Type B pancreatic cell (in vitro differentiated cells): ENCODE measurements around the gene CRYZL1. TPM values are rescaled to one million over a fixed set of nuclear protein-coding genes. Genes with fewer than 3 reads are reported as not detected.

Source experiments
- DNase-seq: peaks from one replicate; pipeline ENCODE4 v3.0.0; 2021; ENCODE audit warnings: mixed read lengths; ENCODE audit not compliant: unreplicated experiment; ENCODE audit errors: extremely low spot score
- H3K27ac Mint-ChIP-seq: 2 replicates; pipeline ENCODE4 v1.8.0; 2021; ENCODE audit warnings: mild to moderate bottlenecking, mixed read lengths
- H3K27me3 Mint-ChIP-seq: 2 replicates; pipeline ENCODE4 v1.8.0; 2021; ENCODE audit warnings: mixed read lengths
- H3K36me3 Mint-ChIP-seq: 2 replicates; pipeline ENCODE4 v1.8.0; 2021; ENCODE audit warnings: mixed read lengths
- H3K4me1 Mint-ChIP-seq: one replicate; pipeline ENCODE4 v1.8.0; 2021; ENCODE audit warnings: mixed read lengths; ENCODE audit not compliant: unreplicated experiment
- H3K4me3 Mint-ChIP-seq: 2 replicates; pipeline ENCODE4 v1.8.0; 2021; ENCODE audit warnings: mild to moderate bottlenecking, mixed read lengths
- H3K9me3 Mint-ChIP-seq: 2 replicates; pipeline ENCODE4 v1.8.0; 2021; ENCODE audit warnings: mixed read lengths
- CTCF ChIP-seq: fragments of 200-600 bp; sonication (generic); conservative IDR thresholded peaks from 2 replicates; pipeline ENCODE4 v1.5.0; 2021; ENCODE audit warnings: antibody characterized with exemption, mild to moderate bottlenecking
- total RNA-seq: library from RNA; stranded (reverse); gene quantifications from 2 replicates; pipeline ENCODE4 v1.2.1, GENCODE V29; 2021; ENCODE audit warnings: low replicate concordance

The CRYZL1 gene
- total RNA-seq, 1 donor from 2014 or later: 50.4 TPM

- H3K27me3 Mint-ChIP-seq: no peaks in the 10 kb centered on the region
Observed at GRCh38 chr21:33544451-33545195, 96.9 kb downstream of the CRYZL1 start.

GRCh38 chr21:33543505-33544129 lies 97.9 kb downstream of the CRYZL1 start:
- H3K27ac Mint-ChIP-seq: peak overlapping the region; percentile 100
- no peak for TF ChIP-seq CTCF
- peak; percentile 79 for DNase-seq
- H3K4me3 Mint-ChIP-seq: peak overlapping the region; percentile 97
- no peaks in the 10 kb centered on the region for H3K9me3 Mint-ChIP-seq
- peaks cover 22% of the 10 kb centered on the region for H3K36me3 Mint-ChIP-seq
- peaks cover 19% of the 10 kb centered on the region for H3K4me1 Mint-ChIP-seq
- no peaks in the 10 kb centered on the region for H3K27me3 Mint-ChIP-seq

More at GRCh38 chr21:33544451-33545195, 96.9 kb downstream of the CRYZL1 start:
- H3K9me3 Mint-ChIP-seq: no peaks in the 10 kb centered on the region
- H3K4me1 Mint-ChIP-seq: peaks cover 19% of the 10 kb centered on the region
- no peak for DNase-seq
- H3K4me3 Mint-ChIP-seq: peak overlapping the region; percentile 97
- H3K36me3 Mint-ChIP-seq: peaks cover 25% of the 10 kb centered on the region
- no peak for TF ChIP-seq CTCF
- H3K27ac Mint-ChIP-seq: peak overlapping the region; percentile 100

- H3K9me3 Mint-ChIP-seq: no peaks in the 10 kb centered on the region
- H3K27ac Mint-ChIP-seq: peak within 1 kb of the TSS; percentile 100
- H3K4me1 Mint-ChIP-seq: peaks cover 19% of the 10 kb centered on the region
- H3K36me3 Mint-ChIP-seq: peaks cover 20% of the 10 kb centered on the region
- peak; percentile 98 for DNase-seq
- peak; percentile 17 for TF ChIP-seq CTCF
- H3K27me3 Mint-ChIP-seq: no peaks in the 10 kb centered on the region
- H3K4me3 Mint-ChIP-seq: peak within 1 kb of the TSS; percentile 97
Observed at GRCh38 chr21:33542640-33543504, 98.7 kb downstream of the CRYZL1 start, which contains the start of gene SON. TSS of gene SON (plus strand) at chr21:33543038. CDS start at chr21:33543093, 55 bp downstream.

- DNase-seq: peak; percentile 88
- H3K27me3 Mint-ChIP-seq: no peaks in the 10 kb centered on the region
- peaks cover 28% of the 10 kb centered on the region for H3K36me3 Mint-ChIP-seq
- no peaks in the 10 kb centered on the region for H3K9me3 Mint-ChIP-seq
- peak within 1 kb of the TSS; percentile 100 for H3K27ac Mint-ChIP-seq
- H3K4me1 Mint-ChIP-seq: peaks cover 19% of the 10 kb centered on the region
- TF ChIP-seq CTCF: no peak
- H3K4me3 Mint-ChIP-seq: peak within 1 kb of the TSS; percentile 97
Observed at GRCh38 chr21:33541756-33542639, 99.5 kb downstream of the CRYZL1 start, which contains the start of gene GART. TSS of gene GART (minus strand) at chr21:33542117. CDS start at chr21:33539315, 2,802 bp downstream.
